ENCODE measurements around the gene FN3KRP. TPM values are rescaled to one million over a fixed set of nuclear protein-coding genes. Genes with fewer than 3 reads are reported as not detected.
A peak's percentile ranks its signal among the peaks of the same experiment; 100 is the strongest.
"Not testable (repeated sequence)": the region's sequence is repeated elsewhere in the genome, so short reads cannot be mapped to it uniquely, and the experiment has no call there.

FN3KRP gene
- total RNA-seq, 1 donor from 2014 or later = 25.3 TPM

- TF ChIP-seq CTCF (IDR thresholded peaks at IDR 0.05; ENCODE audit: insufficient read depth, low read length, poor library complexity, severe bottlenecking) = no peak
- DNase-seq (ENCODE audit: low read depth) = no peak
Measured at GRCh38 chr17:82756166-82756565, 39.7 kb downstream of the FN3KRP start.

GRCh38 chr17:82765371-82765770 is 48.9 kb downstream of the FN3KRP start:
- H3K4me3 ChIP-seq (ENCODE audit: low read depth, low read length) = no peak overlapping the region
- TF ChIP-seq CTCF (IDR thresholded peaks at IDR 0.05; ENCODE audit: insufficient read depth, low read length, poor library complexity, severe bottlenecking) = no peak
- peaks cover 1% of the 10 kb centered on the region for H3K36me3 ChIP-seq (ENCODE audit: control insufficient read depth, insufficient read depth, low read length)
- no peak for DNase-seq (ENCODE audit: low read depth)
- H3K27me3 ChIP-seq (ENCODE audit: control insufficient read depth, insufficient read depth, low read length) = no peaks in the 10 kb centered on the region

More at GRCh38 chr17:82756166-82756565, 39.7 kb downstream of the FN3KRP start:
- H3K27me3 ChIP-seq (ENCODE audit: control insufficient read depth, insufficient read depth, low read length) = no peaks in the 10 kb centered on the region
- H3K4me3 ChIP-seq (ENCODE audit: low read depth, low read length) = no peak overlapping the region
- peaks cover 2% of the 10 kb centered on the region for H3K36me3 ChIP-seq (ENCODE audit: control insufficient read depth, insufficient read depth, low read length)

- peak; percentile 71 for TF ChIP-seq CTCF (IDR thresholded peaks at IDR 0.05; ENCODE audit: insufficient read depth, low read length, poor library complexity, severe bottlenecking)
- Histone ChIP-seq H3K27me3 (ENCODE audit: control insufficient read depth, insufficient read depth, low read length) (no peaks in the 10 kb centered on the region), H3K36me3 (ENCODE audit: control insufficient read depth, insufficient read depth, low read length) (peaks cover 1% of the 10 kb centered on the region), H3K4me3 (ENCODE audit: low read depth, low read length) (no peak overlapping the region)
- no peak for DNase-seq (ENCODE audit: low read depth)
Measured at GRCh38 chr17:82767041-82767754, 50.7 kb downstream of the FN3KRP start.

- no peaks in the 10 kb centered on the region for H3K27me3 ChIP-seq (ENCODE audit: control insufficient read depth, insufficient read depth, low read length)
- H3K4me3 ChIP-seq (ENCODE audit: low read depth, low read length) = no peak overlapping the region
- peaks cover 1% of the 10 kb centered on the region for H3K36me3 ChIP-seq (ENCODE audit: control insufficient read depth, insufficient read depth, low read length)
- no peak for TF ChIP-seq CTCF (IDR thresholded peaks at IDR 0.05; ENCODE audit: insufficient read depth, low read length, poor library complexity, severe bottlenecking)
- no peak for DNase-seq (ENCODE audit: low read depth)
Measured at GRCh38 chr17:82769041-82769440, 52.5 kb downstream of the FN3KRP start.

GRCh38 chr17:82772026-82772425 is 55.5 kb downstream of the FN3KRP start:
- no peak for TF ChIP-seq CTCF (IDR thresholded peaks at IDR 0.05; ENCODE audit: insufficient read depth, low read length, poor library complexity, severe bottlenecking)
- Histone ChIP-seq H3K27me3 (ENCODE audit: control insufficient read depth, insufficient read depth, low read length) (no peaks in the 10 kb centered on the region), H3K4me3 (ENCODE audit: low read depth, low read length) (no peak overlapping the region), H3K36me3 (ENCODE audit: control insufficient read depth, insufficient read depth, low read length) (peaks cover 1% of the 10 kb centered on the region)
- no peak for DNase-seq (ENCODE audit: low read depth)

GRCh38 chr17:82774456-82774855 is 58.0 kb downstream of the FN3KRP start:
- not testable (repeated sequence) for H3K27me3 ChIP-seq (ENCODE audit: control insufficient read depth, insufficient read depth, low read length); DNase-seq (ENCODE audit: low read depth); H3K36me3 ChIP-seq (ENCODE audit: control insufficient read depth, insufficient read depth, low read length); H3K4me3 ChIP-seq (ENCODE audit: low read depth, low read length)

Data from kidney epithelial cell (primary cell).